GM21576 (cell line): ENCODE results near the gene CREB5.
"Not testable (repeated sequence)": the region's sequence is repeated elsewhere in the genome, so short reads cannot be mapped to it uniquely, and the experiment has no call there.

Source experiments
- ATAC-seq: cut with Tn5 transposase; IDR thresholded peaks from one replicate; pipeline ENCODE4 v1.9.1; 2021; ENCODE audit warnings: mild to moderate bottlenecking, moderate library complexity; ENCODE audit not compliant: unreplicated experiment

The CREB5 gene, protein sequence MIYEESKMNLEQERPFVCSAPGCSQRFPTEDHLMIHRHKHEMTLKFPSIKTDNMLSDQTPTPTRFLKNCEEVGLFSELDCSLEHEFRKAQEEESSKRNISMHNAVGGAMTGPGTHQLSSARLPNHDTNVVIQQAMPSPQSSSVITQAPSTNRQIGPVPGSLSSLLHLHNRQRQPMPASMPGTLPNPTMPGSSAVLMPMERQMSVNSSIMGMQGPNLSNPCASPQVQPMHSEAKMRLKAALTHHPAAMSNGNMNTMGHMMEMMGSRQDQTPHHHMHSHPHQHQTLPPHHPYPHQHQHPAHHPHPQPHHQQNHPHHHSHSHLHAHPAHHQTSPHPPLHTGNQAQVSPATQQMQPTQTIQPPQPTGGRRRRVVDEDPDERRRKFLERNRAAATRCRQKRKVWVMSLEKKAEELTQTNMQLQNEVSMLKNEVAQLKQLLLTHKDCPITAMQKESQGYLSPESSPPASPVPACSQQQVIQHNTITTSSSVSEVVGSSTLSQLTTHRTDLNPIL

DNA sequence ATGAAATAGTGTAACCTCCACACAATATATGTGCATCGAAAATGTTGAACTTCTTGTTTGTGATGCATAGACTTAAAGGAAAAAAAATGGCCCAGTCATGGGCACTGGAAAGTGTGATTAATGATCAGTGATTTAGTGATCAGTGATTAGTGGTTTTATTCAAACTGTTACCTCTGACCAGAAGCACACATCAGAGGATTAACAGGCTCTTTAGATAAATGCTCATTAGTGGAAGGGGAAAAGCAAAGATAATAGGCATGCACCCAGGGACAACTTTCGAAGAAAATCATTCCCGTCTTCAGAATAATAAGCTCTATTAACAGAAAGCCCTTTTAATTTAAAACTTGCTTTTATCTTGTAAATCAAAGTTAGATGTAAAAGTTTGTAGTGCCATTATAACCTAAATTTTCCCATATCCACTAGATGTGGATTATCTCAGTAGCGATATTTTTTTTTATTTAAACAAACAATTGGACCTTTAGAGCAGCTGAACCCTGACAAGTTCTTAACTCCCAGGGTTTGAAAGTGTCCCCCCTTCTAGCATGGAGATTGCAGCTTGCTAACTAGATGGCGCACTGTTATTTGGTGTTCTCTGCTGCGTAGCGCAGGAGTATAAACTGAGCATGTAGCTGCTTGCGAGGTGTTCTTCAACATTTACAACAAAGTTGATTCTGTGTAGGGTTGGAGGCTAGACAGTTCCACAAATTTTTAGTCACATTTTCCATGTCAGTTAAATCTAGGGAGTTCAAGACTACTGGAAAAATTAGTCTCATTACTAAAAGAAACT lies at the start of gene CREB5:
Gene CREB5 (plus strand): TSS at position 643 of the 787 bp plus-strand sequence. CDS start 397 bp downstream, outside the sequence.
- ATAC-seq: no peak

DNA sequence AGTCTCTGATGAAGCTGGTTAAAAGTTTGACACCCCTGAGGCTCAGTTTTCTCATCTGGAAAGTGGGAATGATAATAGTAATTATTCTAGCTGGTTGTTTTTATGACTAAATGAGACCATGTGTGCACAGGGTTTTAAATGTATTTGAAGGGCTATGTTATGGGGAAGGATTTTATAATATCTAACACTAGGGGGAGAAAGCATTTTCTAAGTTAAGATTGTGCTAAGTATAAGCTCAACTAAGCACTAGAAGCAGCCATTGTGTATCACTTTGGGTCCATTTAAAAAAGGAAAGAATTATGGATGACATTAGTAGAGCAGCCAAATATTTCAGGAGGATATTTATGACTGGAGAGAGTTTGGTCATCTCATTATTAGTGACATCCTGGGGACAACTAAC lies 49.5 kb upstream of the CREB5 start:
- ATAC-seq: no peak

DNA sequence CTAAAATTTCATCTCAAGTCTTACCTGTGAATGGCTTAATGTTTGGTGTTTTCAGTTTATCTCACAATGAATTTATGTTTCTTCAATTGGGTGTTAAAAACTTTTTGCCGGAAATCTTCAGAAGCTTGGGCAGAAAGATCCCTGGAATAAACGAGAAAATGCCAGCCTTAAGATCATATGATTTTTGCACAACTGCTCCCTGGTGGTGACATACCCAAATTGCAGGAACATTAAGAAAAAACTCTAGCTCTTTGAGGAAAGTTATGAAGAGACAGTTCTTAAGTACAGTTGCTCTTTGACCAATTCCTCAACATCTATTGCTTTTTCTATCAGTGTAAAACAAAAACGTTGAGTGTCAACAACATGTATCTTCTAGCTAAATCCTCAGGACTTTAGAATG lies 48.2 kb upstream of the CREB5 start:
- no peak for ATAC-seq

DNA sequence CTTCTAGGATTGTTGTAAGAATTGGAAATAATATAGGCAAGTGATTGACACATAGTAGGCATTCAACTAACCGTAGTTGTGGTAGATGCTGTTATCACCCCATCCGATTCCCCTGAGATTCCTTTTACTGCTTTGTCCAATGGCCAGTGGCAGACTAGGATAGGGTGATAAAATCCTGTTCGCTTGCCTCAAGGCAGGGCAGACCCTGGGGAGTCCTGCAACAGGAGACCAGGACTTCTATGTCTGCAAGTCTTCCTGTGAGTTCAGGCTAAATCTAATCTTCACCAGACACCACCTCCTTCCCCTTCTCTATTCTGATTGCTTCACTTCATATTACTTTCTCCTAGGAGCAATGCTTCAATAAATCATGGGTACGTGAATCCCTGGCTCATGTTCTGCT lies 42.8 kb upstream of the CREB5 start:
- ATAC-seq: no peak

DNA sequence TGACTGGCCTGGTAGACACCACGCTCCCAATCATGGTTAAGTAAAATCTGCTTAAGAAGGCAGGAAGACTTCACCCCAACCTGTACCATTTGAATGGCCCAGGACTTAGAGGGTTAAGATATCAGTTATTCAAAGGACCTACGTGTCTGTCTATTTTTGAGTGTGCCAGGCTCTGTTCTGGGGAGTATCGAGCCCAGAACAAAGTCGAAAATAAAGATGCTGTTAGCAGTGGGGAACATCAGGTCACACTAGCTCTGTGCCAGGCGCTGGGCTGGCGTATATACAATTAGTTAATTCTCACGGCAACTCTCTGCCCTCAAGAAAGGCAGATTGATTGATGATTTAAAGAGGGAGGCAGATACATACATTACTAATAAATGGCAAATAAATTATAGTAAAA lies 40.5 kb upstream of the CREB5 start:
- ATAC-seq: no peak

DNA sequence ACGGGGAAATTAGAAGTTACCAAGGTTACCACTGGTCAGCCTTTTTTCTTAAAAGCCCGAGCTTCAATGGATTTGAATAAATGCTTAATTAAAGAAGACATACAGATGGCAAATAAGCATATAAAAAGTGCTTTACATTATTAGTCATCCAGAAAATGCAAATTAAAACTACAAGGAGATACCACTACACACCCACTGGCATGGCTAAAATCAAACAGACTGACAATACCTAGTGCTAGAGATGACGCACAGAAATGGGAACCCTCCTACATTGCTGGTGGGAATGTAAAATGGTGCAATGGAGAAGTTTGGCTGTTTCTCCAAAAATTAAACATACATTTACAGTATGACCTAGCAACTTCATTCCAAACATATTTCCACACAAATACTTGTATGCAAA lies 38.3 kb upstream of the CREB5 start:
- ATAC-seq: no peak

DNA sequence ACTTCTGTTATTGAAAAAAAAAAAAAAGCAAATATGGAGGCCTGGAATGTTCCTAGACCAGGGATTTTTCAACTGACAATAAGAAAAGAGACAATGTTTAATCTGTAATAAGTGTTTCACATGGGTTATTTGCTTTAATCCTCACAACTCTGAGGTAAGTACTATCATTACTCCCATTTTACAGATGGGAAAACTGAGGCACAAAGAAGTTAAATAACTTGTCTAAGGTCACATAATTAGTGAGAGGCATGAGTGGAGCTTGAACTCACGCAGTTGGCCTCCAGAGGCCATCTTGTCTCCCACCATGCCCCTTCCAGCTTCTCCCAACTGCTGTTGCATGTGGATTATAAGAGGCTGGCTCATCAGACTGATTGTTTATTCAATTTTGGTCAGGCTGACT lies 36.6 kb upstream of the CREB5 start:
- no peak for ATAC-seq

DNA sequence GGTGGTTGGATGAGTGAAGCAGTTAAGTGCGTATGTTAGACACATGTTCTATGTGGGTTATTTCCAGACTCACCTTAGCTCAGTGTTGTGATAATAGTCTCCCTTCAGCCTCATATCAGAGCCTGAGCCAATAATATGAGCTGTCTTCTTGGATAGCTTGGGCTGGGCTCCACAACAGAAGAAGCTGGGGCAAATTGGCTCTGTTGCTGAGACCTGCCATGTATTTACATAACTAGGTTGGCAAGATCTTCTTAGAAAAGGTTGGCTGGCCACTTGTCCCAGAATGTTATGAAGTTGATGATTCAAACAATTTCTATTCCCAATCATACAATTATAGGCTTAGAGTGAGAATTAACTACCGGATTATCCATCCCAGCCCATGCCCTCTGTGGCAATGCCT lies 35.7 kb upstream of the CREB5 start:
- ATAC-seq: no peak

DNA sequence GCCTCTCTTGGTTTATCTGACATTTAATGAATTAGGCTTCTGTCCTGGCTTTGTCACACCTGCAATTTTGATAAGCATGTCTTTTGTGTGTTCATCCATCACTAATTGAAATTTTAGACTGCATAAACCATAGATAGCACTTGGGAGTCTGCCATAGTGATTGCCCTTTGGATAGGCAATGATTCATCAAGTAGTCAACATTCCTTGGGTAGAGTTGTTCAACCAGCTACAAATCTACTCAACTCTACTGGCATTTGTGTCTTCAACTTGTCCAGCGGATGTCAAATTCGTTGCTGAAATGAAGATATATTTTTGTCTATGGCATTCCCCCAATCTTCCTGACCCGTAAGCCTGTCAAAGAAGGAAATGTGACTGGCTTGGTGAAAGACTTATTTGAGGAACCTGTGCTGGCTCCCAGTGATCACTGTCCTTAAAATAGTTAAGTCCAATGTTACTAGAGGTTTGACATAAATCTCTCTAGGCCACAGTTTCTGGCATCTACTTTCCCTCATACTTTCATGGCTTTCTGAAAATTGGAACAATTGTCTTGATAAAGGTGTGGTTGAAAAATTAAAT lies 33.7 kb upstream of the CREB5 start:
- no peak for ATAC-seq

DNA sequence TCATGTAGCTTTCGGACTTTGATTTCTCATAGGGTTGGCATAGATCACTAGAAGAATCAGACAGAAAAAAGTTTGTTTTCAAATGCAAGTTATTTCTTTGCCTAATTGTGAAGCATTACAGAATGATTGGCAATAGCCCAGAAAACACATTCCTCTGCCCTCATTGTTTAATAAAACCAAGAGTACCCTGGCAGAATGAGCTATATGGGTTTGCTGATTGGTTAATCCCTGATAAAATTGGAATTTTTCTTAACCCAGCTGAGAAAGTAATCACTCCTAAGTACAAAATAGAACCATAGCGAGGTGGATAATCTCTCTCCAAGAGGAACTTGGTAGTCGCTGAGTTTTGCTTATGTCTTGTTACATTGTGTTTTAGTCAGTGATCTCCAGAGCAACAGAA lies 30.9 kb upstream of the CREB5 start:
- ATAC-seq: no peak

DNA sequence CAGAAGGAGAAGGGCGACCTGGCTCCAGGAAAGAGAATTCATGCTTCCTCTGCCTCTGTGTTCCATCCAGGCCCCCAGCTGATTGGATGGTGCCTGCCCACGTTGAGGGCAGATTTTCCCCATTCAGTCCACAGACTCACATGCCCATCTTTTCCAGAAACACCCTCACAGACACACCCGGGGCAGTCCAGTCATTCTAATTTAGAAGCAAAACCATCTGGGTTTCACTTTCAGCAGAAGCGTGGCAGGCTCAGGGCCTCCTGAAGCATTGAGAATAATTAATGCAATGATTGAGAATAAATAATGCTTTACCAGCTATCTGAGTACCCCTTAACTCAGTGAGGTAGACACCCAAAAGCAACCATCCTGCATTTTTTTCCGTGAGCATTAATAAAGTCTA lies 30.2 kb upstream of the CREB5 start:
- ATAC-seq: no peak

DNA sequence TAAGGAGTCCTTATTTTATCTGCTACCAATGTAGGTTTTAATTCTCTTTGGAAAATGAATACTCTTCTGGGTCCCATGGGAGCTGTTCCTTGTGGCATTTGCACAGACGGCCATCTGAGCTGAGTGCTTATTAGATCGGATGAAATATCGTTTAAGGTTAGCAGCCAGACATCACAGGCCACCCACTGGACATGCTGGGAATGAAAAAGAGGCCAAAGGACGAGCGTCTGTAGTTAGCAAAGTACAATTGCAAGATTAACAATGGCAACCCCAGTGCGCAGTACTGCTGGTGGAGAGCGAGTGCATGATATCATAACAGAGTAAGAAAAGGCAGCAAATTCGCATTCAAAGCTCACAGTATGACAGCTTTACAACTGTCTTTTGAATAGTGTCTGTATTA lies 28.3 kb upstream of the CREB5 start:
- ATAC-seq: no peak

DNA sequence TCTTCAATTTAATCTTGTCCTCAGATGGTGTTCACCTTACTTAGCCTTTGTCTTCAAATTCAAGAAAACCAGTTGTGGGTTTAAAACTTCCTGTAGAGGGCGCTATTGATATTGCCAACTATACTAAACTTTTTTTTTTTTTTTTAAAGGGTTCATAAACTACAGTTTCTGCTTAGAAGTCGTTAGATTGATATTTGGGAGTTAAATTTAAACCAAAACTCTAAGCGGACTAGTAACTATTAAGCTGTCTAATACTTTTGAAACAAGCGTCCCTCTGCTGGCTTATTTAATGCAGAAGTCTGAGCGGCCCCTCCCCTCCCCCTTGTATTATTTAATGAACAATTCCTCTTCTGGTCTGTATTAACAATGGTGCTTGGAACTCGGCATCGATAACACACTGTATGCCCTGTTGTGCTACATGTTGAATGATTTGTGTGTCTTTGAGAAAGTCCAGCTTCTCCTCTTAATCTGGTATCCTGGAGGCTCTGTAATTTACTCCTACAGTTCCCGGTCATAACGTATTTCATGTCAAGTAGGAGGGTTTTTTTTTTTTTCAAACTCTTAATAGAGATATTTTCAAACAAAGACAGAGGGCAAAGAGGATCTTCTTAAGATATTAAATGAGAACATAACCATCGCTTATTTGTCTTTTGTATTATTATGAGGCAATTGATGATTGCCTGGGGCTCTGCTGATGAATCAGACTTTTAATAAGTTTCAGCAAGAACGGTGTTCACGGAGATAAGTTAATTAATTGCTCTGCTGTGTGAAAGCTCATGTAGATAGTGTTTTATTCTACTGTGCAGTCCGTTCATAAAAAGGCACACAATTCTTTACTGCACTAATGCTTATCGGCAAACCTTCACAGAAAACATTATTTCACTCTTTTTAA lies 22.6 kb upstream of the CREB5 start:
- ATAC-seq: no peak

DNA sequence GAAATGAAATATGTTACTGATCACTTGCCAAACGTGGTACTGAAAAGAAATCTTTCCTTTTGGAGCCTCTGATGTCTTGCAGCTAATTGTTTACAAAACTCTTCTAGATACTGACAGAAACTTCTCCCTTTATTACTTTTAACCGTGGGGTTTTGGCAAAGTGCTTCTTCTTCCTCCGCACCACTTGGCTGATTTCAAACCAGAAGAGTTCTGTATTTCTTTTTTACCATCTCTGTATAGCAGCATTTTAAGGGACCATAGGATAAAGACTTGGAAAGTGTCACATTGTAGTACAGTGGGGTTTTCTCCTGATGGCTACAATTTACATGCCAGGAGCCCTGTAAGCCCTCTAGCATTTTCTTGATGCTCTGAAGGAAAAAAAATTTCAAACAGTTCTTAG lies 21.9 kb upstream of the CREB5 start:
- ATAC-seq: no peak

DNA sequence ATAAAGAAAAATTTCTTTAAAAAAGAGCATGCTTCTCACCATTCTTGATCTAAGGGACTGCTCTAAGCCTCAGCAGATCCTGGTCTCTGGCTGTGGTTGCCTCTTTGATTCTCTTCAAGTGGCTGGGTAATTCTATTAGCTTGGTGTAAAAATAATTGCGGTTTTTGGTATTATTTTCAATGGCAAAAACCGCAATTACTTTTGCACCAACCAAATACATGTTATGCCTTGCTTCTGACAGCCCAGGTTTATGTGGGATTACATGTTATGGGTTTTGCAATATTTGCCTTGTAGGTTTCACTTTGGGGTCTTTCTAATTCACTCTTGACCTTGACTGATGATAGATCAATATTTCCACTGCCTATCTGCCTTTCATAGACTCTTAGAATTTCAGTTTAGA lies 20.0 kb upstream of the CREB5 start:
- no peak for ATAC-seq

DNA sequence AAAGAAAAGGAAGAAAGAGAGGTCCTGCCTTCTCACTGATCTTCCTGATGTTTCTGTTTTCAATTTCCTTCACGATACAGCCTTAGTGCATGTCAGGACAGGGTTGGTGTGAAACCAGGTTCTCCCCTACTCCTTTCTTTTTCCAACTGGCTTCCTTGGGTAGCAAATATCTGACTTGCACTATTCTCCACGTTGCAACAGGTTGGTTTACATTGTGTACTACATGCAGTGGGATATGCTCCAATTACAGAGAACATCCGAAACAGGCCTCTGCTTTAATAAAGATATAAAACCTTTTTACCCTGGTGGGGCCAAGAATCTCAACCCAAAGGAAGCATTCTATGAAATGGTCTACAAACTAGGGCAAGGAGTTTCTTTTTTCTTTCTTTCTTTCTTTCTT lies 16.9 kb upstream of the CREB5 start:
- ATAC-seq: no peak

DNA sequence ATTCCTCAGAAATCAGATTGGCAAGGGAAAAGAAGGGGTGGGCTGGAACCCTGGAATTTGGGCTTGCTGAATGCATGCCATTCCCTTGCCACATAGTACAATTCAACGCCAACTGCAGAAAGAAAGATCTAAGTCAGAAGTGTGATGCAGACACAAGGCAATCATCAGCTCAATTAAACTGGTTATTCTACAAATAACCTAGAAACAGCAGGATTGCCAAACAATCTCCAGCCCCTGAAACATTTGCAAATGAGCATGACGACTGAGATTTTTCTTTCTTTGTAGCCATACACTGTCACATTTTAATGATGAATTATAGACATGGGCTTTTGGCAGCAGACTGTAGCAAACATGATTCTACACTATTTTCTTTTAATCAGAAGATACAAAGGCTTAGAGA lies 16.5 kb upstream of the CREB5 start:
- ATAC-seq: no peak

DNA sequence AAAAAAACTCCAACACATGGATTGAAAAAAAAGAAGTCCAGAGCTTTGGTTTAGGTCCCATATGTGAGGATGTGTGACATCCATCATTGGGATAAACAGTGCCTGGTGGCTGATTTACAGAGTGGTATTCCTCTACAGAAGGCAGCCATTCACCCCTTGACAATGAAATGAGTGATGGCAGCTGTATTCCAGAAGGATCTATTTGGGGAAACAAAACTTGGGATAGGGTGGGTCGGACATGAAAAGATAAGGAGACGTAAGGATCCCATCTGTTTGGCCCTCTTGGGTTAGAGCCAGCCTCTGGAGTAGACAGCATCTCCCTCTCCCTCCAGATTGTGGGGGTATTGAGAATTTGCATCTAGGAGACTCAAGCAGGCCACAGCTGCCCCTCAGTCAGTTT lies 15.2 kb upstream of the CREB5 start:
- ATAC-seq: no peak

DNA sequence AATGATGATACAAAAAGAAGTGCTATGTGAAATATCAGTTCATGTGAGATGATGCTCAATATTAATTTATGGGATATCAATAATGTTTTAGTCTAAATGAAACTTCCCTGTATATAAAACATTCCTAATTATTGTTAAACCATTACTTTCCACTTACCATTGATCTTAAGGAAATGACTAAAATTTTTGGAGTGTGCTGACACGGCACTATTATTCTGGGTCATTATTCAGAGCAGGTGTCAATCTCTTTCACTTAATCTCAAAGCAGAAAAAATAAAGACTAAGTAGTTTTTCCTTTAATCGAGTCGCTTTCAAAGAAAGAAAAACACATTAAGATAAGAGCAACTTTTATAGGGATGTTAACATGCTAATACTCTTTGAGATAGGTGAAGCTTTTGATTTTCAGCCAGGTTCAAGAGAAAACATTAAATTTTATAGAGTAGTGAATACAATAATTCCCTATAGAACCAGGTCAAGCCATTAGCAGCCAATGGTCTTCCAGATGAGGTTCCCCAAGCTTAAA lies 11.4 kb upstream of the CREB5 start:
- ATAC-seq: no peak

DNA sequence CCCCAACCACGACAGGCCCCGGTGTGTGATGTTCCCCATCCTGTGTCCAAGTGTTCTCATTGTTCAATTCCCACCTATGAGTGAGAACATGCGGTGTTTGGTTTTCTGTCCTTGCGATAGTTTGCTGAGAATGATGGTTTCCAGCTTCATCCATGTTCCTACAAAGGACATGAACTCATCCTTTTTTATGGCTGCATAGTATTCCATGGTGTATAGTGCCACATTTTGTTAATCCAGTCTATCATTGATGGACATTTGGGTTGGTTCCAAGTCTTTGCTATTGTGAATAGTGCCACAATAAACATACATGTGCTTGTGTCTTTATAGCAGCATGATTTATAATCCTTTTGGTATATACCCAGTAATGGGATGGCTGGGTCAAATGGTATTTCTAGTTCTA lies 10.8 kb upstream of the CREB5 start:
- ATAC-seq: not testable (repeated sequence)

DNA sequence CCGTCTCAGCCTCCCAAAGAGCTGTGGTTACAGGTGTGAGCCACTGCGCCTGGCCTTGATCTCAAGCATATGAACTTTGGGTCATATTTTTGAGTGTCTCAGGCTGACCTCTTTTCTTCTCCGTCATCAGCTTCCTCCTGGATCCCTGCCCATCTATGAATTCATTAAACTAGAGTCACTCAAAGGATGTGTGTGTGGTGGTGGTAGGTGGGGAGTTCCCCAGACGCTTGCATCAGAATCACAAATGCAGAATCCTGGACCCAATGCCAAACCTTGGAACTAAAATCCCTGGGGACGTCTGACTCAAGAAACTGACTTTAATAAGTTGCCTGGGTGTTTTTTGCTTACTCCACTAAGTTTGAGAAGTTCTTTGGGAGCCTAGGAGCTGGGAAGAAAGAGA lies 6.7 kb upstream of the CREB5 start:
- ATAC-seq: no peak
